SK-N-SH (cell line): ENCODE data around the gene GOPC. TPM values are rescaled to one million over a fixed set of nuclear protein-coding genes. Genes with fewer than 3 reads are reported as not detected.

Source experiments
- CTCF ChIA-PET: fragments of 300-600, 350-600 bp; formaldehyde crosslinking; extraction: SDS; loops from one replicate; lab custom pipeline; 2021; lab: Yijun Ruan, JAX
- POLR2A ChIA-PET: fragments of 350-600 bp; sonication (Branson Sonifier 250); formaldehyde crosslinking; extraction: SDS; loops from one replicate; lab custom pipeline; 2020; ENCODE audit warnings: antibody characterized with exemption, inconsistent platforms; lab: Yijun Ruan, JAX
- DNase-seq: peaks from one replicate; pipeline ENCODE4 v3.0.0; 2012
- H2AFZ ChIP-seq: fragments of 200-600 bp; sonication (generic); 2 replicates; pipeline ENCODE4 v1.8.1; 2016; ENCODE audit warnings: antibody characterized with exemption, mild to moderate bottlenecking, low read depth
- H3F3A ChIP-seq: fragments of 200-600 bp; sonication (generic); replicated peaks from 2 replicates; pipeline ENCODE3; 2016; ENCODE audit warnings: antibody characterized with exemption, mild to moderate bottlenecking; ENCODE audit not compliant: insufficient read depth
- H3K27ac ChIP-seq, 2 experiments: fragments of 200-500 bp in 1 of 2; fragments of 200-600 bp in 1 of 2; sonication (Bioruptor generic) in 1 of 2; sonication (generic), shearing (Covaris generic) in 1 of 2; 2 replicates each; pipeline versions ENCODE4 v1.5.1 to v1.6.1; 2014 to 2016; ENCODE audit warnings: low read depth in 2 of 2, inconsistent platforms in 1 of 2, low read length in 1 of 2, mild to moderate bottlenecking in 1 of 2, mixed read lengths in 1 of 2
- H3K27me3 ChIP-seq: fragments of 200-600 bp; sonication (generic), shearing (Covaris generic); 2 replicates; pipeline ENCODE4 v1.6.1; 2016; ENCODE audit warnings: mixed run types; ENCODE audit not compliant: insufficient read depth
- H3K36me3 ChIP-seq, 2 experiments: fragments of 200-500 bp in 1 of 2; fragments of 200-600 bp in 1 of 2; sonication (Bioruptor generic) in 1 of 2; sonication (generic) in 1 of 2; replicated peaks in 1 of 2; 2 replicates each; pipeline versions ENCODE3 to v1.5.1; 2014 to 2016; ENCODE audit warnings: low read length in 1 of 2, mild to moderate bottlenecking in 1 of 2; ENCODE audit not compliant: insufficient read depth in 2 of 2, control insufficient read depth in 1 of 2
- H3K4me1 ChIP-seq, 2 experiments: fragments of 200-500 bp in 1 of 2; fragments of 200-600 bp in 1 of 2; sonication (Bioruptor generic) in 1 of 2; sonication (generic), shearing (Covaris generic) in 1 of 2; 2 replicates each; pipeline versions ENCODE4 v1.5.1 to v1.6.1; 2014 to 2016; ENCODE audit warnings: low read depth in 1 of 2, low read length in 1 of 2, mixed run types in 1 of 2; ENCODE audit not compliant: insufficient read depth in 2 of 2, control insufficient read depth in 1 of 2
- H3K4me2 ChIP-seq: fragments of 200-600 bp; sonication (generic), shearing (Covaris generic); 2 replicates; pipeline ENCODE4 v1.6.1; 2017; ENCODE audit warnings: mixed run types
- H3K4me3 ChIP-seq, 2 experiments: fragments of 200-500 bp in 1 of 2; fragments of 200-600 bp in 1 of 2; sonication (Bioruptor generic) in 1 of 2; sonication (generic), shearing (Covaris generic) in 1 of 2; 2 replicates each; pipeline versions ENCODE4 v1.5.1 to v1.8.1; 2014 to 2016; ENCODE audit warnings: low read depth in 2 of 2, inconsistent platforms in 1 of 2, low read length in 1 of 2, mild to moderate bottlenecking in 1 of 2, mixed read lengths in 1 of 2, moderate library complexity in 1 of 2
- H3K79me2 ChIP-seq: fragments of 200-600 bp; sonication (generic); 2 replicates; pipeline ENCODE4 v1.8.1; 2017; ENCODE audit warnings: mild to moderate bottlenecking; ENCODE audit not compliant: insufficient read depth
- H3K9ac ChIP-seq: fragments of 200-600 bp; sonication (generic); 2 replicates; pipeline ENCODE4 v1.6.1; 2017; ENCODE audit warnings: mixed run types
- H3K9me2 ChIP-seq: fragments of 200-600 bp; sonication (generic); 2 replicates; pipeline ENCODE4 v1.6.1; 2017; ENCODE audit warnings: mixed run types
- H3K9me3 ChIP-seq: fragments of 200-600 bp; sonication (generic); 2 replicates; pipeline ENCODE4 v1.6.1; 2017; ENCODE audit warnings: mixed run types, mild to moderate bottlenecking, moderate library complexity
- H4K20me1 ChIP-seq: fragments of 200-600 bp; sonication (generic); 2 replicates; pipeline ENCODE4 v1.6.1; 2017; ENCODE audit warnings: mild to moderate bottlenecking, mixed run types; ENCODE audit not compliant: insufficient read depth
- CHD2 ChIP-seq: fragments of 150-350 bp; IDR thresholded peaks from 2 replicates; pipeline ENCODE4 v1.6.1; 2018; ENCODE audit warnings: low read length; ENCODE audit not compliant: partially characterized antibody
- CTCF ChIP-seq: fragments of 200-600 bp; sonication (generic); IDR thresholded peaks from 2 replicates; pipeline ENCODE4 v1.6.1; 2017; ENCODE audit warnings: antibody characterized with exemption, mild to moderate bottlenecking, moderate library complexity
- ELF1 ChIP-seq: IDR thresholded peaks from 2 replicates; pipeline ENCODE4 v1.4.0; 2012
- EP300 ChIP-seq, 2 experiments: IDR thresholded peaks; 2 replicates each; pipeline versions ENCODE4 v1.4.0 to v1.6.1; 2012; ENCODE audit warnings: borderline replicate concordance in 1 of 2, low read depth in 1 of 2, low read length in 1 of 2
- EZH2phosphoT487 ChIP-seq: fragments of 200-600 bp; sonication (generic); IDR thresholded peaks from 2 replicates; pipeline ENCODE4 v1.6.1; 2017; ENCODE audit warnings: low read depth, mixed run types, mild to moderate bottlenecking, antibody characterized with exemption, moderate library complexity, borderline replicate concordance
- FOSL2 ChIP-seq: IDR thresholded peaks from 2 replicates; pipeline ENCODE4 v1.4.0; 2012; ENCODE audit warnings: low read depth, mild to moderate bottlenecking, moderate library complexity, borderline replicate concordance
- FOXJ3 ChIP-seq: sonication (generic); formaldehyde crosslinking; IDR thresholded peaks from 2 replicates; pipeline ENCODE4 v1.5.1; 2020; ENCODE audit warnings: mild to moderate bottlenecking, missing genetic modification reagents
- GABPA ChIP-seq: IDR thresholded peaks from 2 replicates; pipeline ENCODE4 v1.4.0; 2012; ENCODE audit warnings: low read depth, mild to moderate bottlenecking
- GATA2 ChIP-seq: sonication (generic); formaldehyde crosslinking; IDR thresholded peaks from 2 replicates; pipeline ENCODE4 v1.5.0; 2020; ENCODE audit warnings: mild to moderate bottlenecking, missing genetic modification reagents
- IRF3 ChIP-seq: fragments of 150-350 bp; IDR thresholded peaks from 2 replicates; pipeline ENCODE4 v1.6.1; 2016; ENCODE audit warnings: mild to moderate bottlenecking, low read depth, low read length
- JUND ChIP-seq: IDR thresholded peaks from 2 replicates; pipeline ENCODE4 v1.4.0; 2012
- MAX ChIP-seq: IDR thresholded peaks from 2 replicates; pipeline ENCODE4 v1.4.0; 2012; ENCODE audit warnings: low read depth
- MEF2A ChIP-seq: IDR thresholded peaks from 2 replicates; pipeline ENCODE4 v1.4.0; 2012; ENCODE audit warnings: low read depth, borderline replicate concordance
- NFIC ChIP-seq: IDR thresholded peaks from 2 replicates; pipeline ENCODE4 v1.4.0; 2012; ENCODE audit warnings: borderline replicate concordance
- NRF1 ChIP-seq: IDR thresholded peaks from 2 replicates; pipeline ENCODE4 v1.6.1; 2012; ENCODE audit warnings: low read depth, mild to moderate bottlenecking, low read length
- PBX3 ChIP-seq: IDR thresholded peaks from 2 replicates; pipeline ENCODE4; 2012
- RAD21 ChIP-seq: IDR thresholded peaks from 2 replicates; pipeline ENCODE4 v1.6.1; 2012; ENCODE audit warnings: mild to moderate bottlenecking, low read length
- RFX5 ChIP-seq: IDR thresholded peaks from 2 replicates; pipeline ENCODE4 v1.6.1; 2012; ENCODE audit warnings: mild to moderate bottlenecking, improper control_type of control experiment, low read length
- RXRA ChIP-seq: IDR thresholded peaks from 2 replicates; pipeline ENCODE4 v1.4.0; 2012; ENCODE audit warnings: low read depth, mild to moderate bottlenecking, borderline replicate concordance
- SIN3A ChIP-seq: IDR thresholded peaks from 2 replicates; pipeline ENCODE4 v1.6.1; 2012; ENCODE audit warnings: low read depth, mild to moderate bottlenecking, low read length, moderate library complexity, borderline replicate concordance
- SMC3 ChIP-seq: IDR thresholded peaks from 2 replicates; pipeline ENCODE4 v1.6.1; 2012; ENCODE audit warnings: low read depth, low read length, improper control_type of control experiment
- TAF1 ChIP-seq: IDR thresholded peaks from 2 replicates; pipeline ENCODE4 v1.6.1; 2012; ENCODE audit warnings: low read depth, mild to moderate bottlenecking, low read length, moderate library complexity, borderline replicate concordance
- TCF12 ChIP-seq: IDR thresholded peaks from 2 replicates; pipeline ENCODE4 v1.4.0; 2012
- TEAD4 ChIP-seq: IDR thresholded peaks from 2 replicates; pipeline ENCODE4 v1.4.0; 2012; ENCODE audit warnings: mild to moderate bottlenecking, borderline replicate concordance; ENCODE audit not compliant: insufficient read depth
- USF1 ChIP-seq: IDR thresholded peaks from 2 replicates; pipeline ENCODE4 v1.4.0; 2012; ENCODE audit warnings: low read depth, borderline replicate concordance
- YY1 ChIP-seq: IDR thresholded peaks from 2 replicates; pipeline ENCODE4 v1.4.0; 2012; ENCODE audit warnings: low read depth, mild to moderate bottlenecking
- ZBTB33 ChIP-seq: IDR thresholded peaks from 2 replicates; pipeline ENCODE4 v1.4.0; 2012; ENCODE audit warnings: low read depth, borderline replicate concordance
- WGBS: methylation state at CpG from one replicate; pipeline ENCODE4 v1.1.6; 2017; ENCODE audit warnings: low lambda C conversion rate; 5-methylcytosine and 5-hydroxymethylcytosine counted together
- polyA plus RNA-seq, 3 experiments: library from polyadenylated mRNA; depleted of rRNA; stranded (reverse); fragments of >200 nt; gene quantifications; 2 replicates each; pipeline ENCODE4 v1.2.3, GENCODE V29; 2012

Gene GOPC
- polyA plus RNA-seq, 1 of the 3 experiments (the other 2 are of a cell fraction): 20.8 TPM

GRCh38 chr6:117548797-117549301 is 53.5 kb downstream of the GOPC start:
- POLR2A ChIA-PET: no interaction called here
- peaks cover 11 to 45% of the 10 kb centered on the region in 2 experiments for H3K4me1 ChIP-seq
- TF ChIP-seq RFX5 (no peak), NFIC (peak; percentile 32; the same call in 1 of the 2 replicates), CHD2 (no peak), USF1 (no peak), RAD21 (no peak), PBX3 (peak; percentile 31; the same call in 1 of the 2 replicates), EP300 (IDR thresholded peaks at IDR 0.05; ENCODE audit: borderline replicate concordance in 1 of 2, low read depth in 1 of 2, low read length in 1 of 2) (peak in 1 of 2 experiments; percentile 78; a peak in 1 of 4 replicates), TCF12 (peak; percentile 78), IRF3 (no peak), FOXJ3 (CRISPR knock-in tag) (no peak), TEAD4 (peak; percentile 62; the same call in 1 of the 2 replicates), GATA2 (CRISPR knock-in tag) (no peak), EZH2phosphoT487 (no peak), RXRA (0 out of 2 replicates have a peak, but pooled peaks have one; percentile 11), CTCF (no peak), FOSL2 (peak; percentile 53; the same call in 1 of the 2 replicates), YY1 (no peak), GABPA (0 out of 2 replicates have a peak, but pooled peaks have one; percentile 10), TAF1 (no peak), NRF1 (no peak), MEF2A (peak; percentile 62; the same call in 1 of the 2 replicates), SMC3 (no peak), ELF1 (no peak), JUND (peak; percentile 69), ZBTB33 (no peak), MAX (no peak), SIN3A (no peak)

More at GRCh38 chr6:117548797-117549301, 53.5 kb downstream of the GOPC start:
- Histone ChIP-seq H3K9me2 (no peaks in the 10 kb centered on the region), H3K79me2 (peaks cover 33% of the 10 kb centered on the region), H3K9me3 (no peaks in the 10 kb centered on the region), H3K36me3 (peaks cover 31 to 44% of the 10 kb centered on the region in 2 experiments), H3K4me2 (peak overlapping the region; percentile 62), H3K4me3 (no peak overlapping the region), H2AFZ (no peak overlapping the region), H3F3A (peaks cover 70% of the 10 kb centered on the region), H3K27me3 (no peaks in the 10 kb centered on the region), H3K27ac (peak overlapping the region; percentile 62 to 77; a peak in 3 of 4 replicates), H3K9ac (no peak overlapping the region), H4K20me1 (no peaks in the 10 kb centered on the region)
- WGBS: 72% methylated on average over 8 of the region's 8 CpGs
- no peak for DNase-seq
- CTCF ChIA-PET: interaction anchor here (0.6 to 3.1 kb wide), 6 partner anchors 8 to 99 kb away, joined by 3 to 14 read pairs (median 4); no protein-coding TSS in a partner anchor
